Chondrocyte (in vitro differentiated cells): ENCODE results near the gene CACNA1C. TPM values are rescaled to one million over a fixed set of nuclear protein-coding genes. Genes with fewer than 3 reads are reported as not detected.

Source experiments
- DNase-seq: peaks from one replicate; pipeline ENCODE4 v3.0.0; 2021; ENCODE audit warnings: mixed read lengths, low spot score
- H3K27ac Mint-ChIP-seq: one replicate; pipeline ENCODE4 v1.8.0; 2021; ENCODE audit warnings: mild to moderate bottlenecking, moderate library complexity, mixed read lengths; ENCODE audit not compliant: unreplicated experiment
- H3K27me3 Mint-ChIP-seq: 2 replicates; pipeline ENCODE4 v1.8.0; 2021; ENCODE audit warnings: low read depth, mixed read lengths
- H3K36me3 Mint-ChIP-seq: 2 replicates; pipeline ENCODE4 v1.8.0; 2021; ENCODE audit warnings: low read depth, mixed read lengths
- H3K4me1 Mint-ChIP-seq: 2 replicates; pipeline ENCODE4 v1.8.0; 2021; ENCODE audit warnings: low read depth, mild to moderate bottlenecking, mixed read lengths
- H3K4me3 Mint-ChIP-seq: one replicate; pipeline ENCODE4 v1.8.0; 2021; ENCODE audit warnings: mild to moderate bottlenecking, moderate library complexity, mixed read lengths; ENCODE audit not compliant: unreplicated experiment
- H3K9me3 Mint-ChIP-seq: 2 replicates; pipeline ENCODE4 v1.8.0; 2021; ENCODE audit warnings: low read depth, mixed read lengths
- CTCF ChIP-seq: fragments of 200-600 bp; sonication (generic); IDR thresholded peaks from 2 replicates; pipeline ENCODE4 v1.5.0; 2021; ENCODE audit warnings: antibody characterized with exemption, mild to moderate bottlenecking, moderate library complexity
- total RNA-seq: library from RNA; stranded (reverse); gene quantifications from 3 replicates; pipeline ENCODE4 v1.2.1, GENCODE V29; 2021

Gene CACNA1C
- total RNA-seq, 1 donor from 2014 or later = 27.0 TPM

GRCh38 chr12:2183556-2184541 is 131.1 kb downstream of the CACNA1C start:
- H3K9me3 Mint-ChIP-seq = no peaks in the 10 kb centered on the region

GRCh38 chr12:2185751-2186341 is 133.1 kb downstream of the CACNA1C start:
- Mint-ChIP-seq H3K4me3 (no peak overlapping the region), H3K9me3 (no peaks in the 10 kb centered on the region), H3K36me3 (peaks cover 5% of the 10 kb centered on the region), H3K4me1 (peaks cover 22% of the 10 kb centered on the region), H3K27me3 (no peaks in the 10 kb centered on the region), H3K27ac (no peak overlapping the region)
- DNase-seq = no peak
- TF ChIP-seq CTCF = no peak

More at GRCh38 chr12:2183556-2184541, 131.1 kb downstream of the CACNA1C start:
- H3K4me1 Mint-ChIP-seq = peaks cover 41% of the 10 kb centered on the region
- H3K27ac Mint-ChIP-seq = no peak overlapping the region
- H3K27me3 Mint-ChIP-seq = no peaks in the 10 kb centered on the region
- H3K36me3 Mint-ChIP-seq = peaks cover 3% of the 10 kb centered on the region
- TF ChIP-seq CTCF = peak; percentile 66
- no peak overlapping the region for H3K4me3 Mint-ChIP-seq
- no peak for DNase-seq

- H3K4me1 Mint-ChIP-seq = peaks cover 11% of the 10 kb centered on the region
- no peak for DNase-seq
- no peaks in the 10 kb centered on the region for H3K27me3 Mint-ChIP-seq
- H3K36me3 Mint-ChIP-seq = peaks cover 8% of the 10 kb centered on the region
- H3K4me3 Mint-ChIP-seq = no peak overlapping the region
- no peaks in the 10 kb centered on the region for H3K9me3 Mint-ChIP-seq
- no peak for TF ChIP-seq CTCF
- no peak overlapping the region for H3K27ac Mint-ChIP-seq
Observed at GRCh38 chr12:2187195-2187945, 134.6 kb downstream of the CACNA1C start.

- no peaks in the 10 kb centered on the region for H3K9me3 Mint-ChIP-seq
- H3K27ac Mint-ChIP-seq = no peak overlapping the region
Observed at GRCh38 chr12:2190085-2190484, 137.3 kb downstream of the CACNA1C start.

More at GRCh38 chr12:2190085-2190484, 137.3 kb downstream of the CACNA1C start:
- peaks cover 8% of the 10 kb centered on the region for H3K36me3 Mint-ChIP-seq
- DNase-seq = no peak
- TF ChIP-seq CTCF = no peak
- H3K4me3 Mint-ChIP-seq = no peak overlapping the region
- peaks cover 13% of the 10 kb centered on the region for H3K4me1 Mint-ChIP-seq
- H3K27me3 Mint-ChIP-seq = no peaks in the 10 kb centered on the region
